Stimulated activated CD4-positive, alpha-beta T cell treated with anti-CD3 and anti-CD28 coated beads, Interleukin-15, amount 100 ng/mL, for 48 hours (primary cell): ENCODE data around the gene ADARB2.

Source experiments
- DNase-seq, 2 donors: peaks; one replicate each; pipeline ENCODE4 v3.0.0-alpha.2; 2020; ENCODE audit warnings: low read depth in 2 of 2

The ADARB2 gene

DNA sequence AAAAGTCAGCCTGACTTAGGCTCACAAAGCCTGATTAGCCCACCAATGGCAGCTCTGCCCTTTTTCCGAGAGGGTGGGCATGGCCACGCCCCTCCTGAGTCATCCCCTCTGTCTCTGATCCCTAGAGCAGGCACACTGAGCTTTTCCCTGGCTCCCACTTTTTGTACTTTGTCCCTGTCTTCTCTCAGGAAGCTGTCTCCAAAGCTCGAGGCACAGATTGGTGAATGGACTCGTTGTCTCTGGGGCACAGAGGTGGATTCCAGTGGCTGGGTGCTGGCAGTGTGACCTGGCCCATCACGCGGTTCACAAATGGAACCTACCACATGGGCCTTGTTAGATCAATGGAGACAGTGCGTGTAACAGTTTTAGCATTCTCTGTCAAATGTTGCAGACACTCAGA, 367.7 kb downstream of the ADARB2 start:
- no peak for DNase-seq

DNA sequence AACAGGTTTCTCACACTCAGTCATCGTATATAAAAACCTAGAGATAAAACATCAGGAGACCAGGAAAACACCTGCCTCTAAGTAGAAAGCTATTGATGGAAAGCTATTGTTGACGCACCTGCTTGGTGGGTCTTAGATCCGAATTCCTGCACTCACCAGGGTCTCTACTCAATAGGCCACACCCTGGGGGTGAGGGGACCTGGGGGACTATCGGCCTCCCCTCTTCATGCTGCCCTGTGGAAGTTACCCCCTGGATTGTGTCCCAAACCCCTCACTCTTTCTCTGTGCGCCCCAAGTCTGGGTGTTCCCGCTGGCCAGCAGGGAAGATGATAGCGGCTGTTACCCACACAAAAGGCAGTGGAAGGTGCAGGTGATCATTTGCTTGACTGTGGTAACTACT, 368.1 kb downstream of the ADARB2 start:
- DNase-seq: no peak

DNA sequence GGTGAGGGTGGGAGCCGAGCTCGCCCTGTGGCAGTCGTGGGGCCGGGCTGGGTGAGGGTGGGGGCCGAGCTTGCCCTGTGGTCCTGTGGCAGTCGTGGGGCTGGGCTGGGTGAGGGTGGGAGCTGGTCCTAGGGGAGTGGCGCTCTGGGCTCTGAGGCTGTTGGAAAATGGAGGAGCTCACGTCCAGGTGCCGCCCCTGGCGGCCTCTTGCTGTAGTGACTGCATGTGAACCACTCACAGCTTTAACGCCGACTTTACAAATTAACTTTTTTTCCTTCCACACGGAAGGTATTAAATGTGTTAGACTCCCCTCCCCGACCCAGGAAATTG, 368.5 kb downstream of the ADARB2 start:
- no peak for DNase-seq

DNA sequence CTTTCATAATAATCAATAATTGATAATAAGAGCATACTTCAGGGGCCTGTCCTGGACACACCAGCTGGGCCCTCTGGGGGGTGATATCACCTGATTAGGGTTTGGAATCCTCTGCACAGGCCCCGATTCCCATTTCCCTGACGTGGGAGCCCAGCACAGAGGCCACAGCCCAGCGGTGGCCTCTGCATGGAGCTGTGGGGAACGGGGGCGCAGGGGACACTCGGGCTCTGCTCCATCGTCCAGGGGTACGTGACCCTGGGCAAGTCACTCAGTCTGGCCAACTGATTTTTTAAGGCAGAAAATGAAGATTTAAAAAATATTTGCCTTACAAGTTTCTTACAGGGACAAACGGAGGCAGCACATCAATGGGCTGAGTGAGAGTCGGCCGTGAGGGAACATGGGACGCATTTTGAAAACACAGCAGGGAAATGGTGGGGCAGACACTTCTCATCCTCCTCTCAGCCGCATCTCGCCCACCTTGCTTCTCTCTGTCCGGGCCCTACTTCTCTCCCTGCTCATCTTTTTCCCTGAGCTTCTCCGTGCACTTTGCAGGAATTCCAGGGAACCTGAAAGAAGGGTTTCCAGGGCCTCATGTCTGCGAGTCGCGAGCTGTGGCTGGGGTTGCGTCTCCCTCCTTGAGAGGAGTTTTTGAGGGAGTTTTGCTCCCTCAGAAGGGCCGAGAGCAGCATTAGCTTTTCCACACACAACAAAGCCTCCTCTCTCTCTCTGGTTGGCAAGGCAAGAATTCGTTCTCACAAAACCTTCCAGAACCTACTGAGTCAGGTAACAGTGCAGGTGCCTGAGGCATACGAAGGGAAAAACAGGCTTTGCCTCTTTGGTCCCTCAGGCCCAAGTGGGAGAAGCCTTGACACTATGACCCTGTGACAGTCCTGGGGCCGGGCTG, 369.1 kb downstream of the ADARB2 start:
- no peak for DNase-seq

DNA sequence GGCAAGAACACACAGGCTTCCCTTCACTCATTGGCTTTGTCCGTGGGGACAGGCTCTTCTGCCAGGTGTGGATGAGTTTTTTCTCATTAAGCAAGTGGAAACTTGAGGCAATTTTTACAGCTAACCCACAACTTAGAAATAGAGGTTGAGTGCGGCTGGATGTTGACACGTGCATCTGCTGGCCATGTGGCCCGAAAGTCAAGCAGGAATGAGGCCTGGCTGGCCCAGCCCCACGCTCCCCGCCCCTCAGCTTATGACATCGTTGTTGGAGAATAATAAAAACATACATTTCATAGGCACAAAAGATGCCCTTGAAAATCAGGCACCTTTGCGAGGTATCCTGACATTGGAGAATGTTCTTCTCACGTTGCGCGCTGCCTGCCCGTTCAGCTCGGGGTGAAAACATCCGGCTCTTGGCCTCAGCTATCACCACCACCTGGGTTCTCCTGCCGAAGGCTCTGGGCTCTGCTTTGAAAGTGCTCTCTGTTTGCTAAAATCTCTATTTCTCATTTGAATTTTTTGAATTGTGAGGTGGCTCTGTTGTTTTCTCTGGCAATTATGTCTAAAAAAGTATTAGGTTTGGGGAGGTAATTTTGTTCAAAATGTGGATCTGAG, 370.4 kb downstream of the ADARB2 start:
- DNase-seq: no peak

DNA sequence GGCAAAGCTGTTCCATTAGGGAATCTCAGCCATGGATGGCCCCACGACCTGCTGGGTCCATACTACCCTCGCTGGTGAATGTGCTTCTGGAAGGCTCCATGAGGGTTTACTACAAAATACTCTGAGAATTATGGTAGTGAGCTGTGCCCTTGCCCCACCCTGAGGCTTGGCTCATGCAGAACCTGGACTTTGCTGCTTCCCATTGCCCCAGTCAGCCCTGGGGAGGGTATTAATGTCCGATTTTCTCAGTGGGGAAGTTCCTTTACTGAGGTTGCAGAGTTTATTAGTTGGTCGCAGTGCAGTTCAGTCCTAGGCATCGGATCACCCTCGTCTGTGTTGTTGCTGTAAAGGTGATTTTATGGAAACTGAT, 371.0 kb downstream of the ADARB2 start:
- DNase-seq: no peak

DNA sequence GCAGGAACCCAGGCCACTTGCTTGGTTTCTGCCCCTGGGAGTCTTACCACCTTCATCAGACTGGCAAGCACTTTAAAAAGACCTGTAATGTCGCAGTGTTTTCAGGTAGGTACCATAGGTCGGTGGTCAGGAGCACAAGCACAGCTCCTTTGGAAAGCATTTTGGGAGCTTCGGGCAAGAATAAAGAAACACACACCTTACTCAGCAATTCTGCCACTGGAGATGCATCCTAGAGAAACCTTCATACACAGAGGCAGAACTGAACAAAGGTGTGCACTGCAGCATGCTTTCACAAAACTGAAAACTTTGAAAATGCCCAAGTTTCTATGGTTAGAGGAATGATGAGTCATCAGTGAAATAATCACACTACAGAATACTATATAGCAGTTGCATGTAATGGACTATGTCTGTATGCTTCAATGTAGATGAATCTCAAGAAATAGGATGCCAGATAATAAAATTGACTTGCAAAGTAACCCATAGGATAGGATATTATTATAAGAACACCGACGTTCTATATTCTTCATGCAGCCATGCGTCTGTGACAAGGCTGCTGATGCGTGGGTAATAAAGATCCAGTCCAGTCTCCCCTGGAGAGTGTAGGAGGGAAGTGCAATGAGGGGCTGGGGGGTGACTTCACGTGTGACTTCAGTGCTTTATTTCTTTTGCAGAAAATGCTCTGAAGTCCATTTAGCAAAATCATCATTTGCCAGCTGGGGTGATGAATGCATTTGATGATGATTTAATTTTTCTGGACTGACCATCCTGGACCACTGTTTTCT, 371.6 kb downstream of the ADARB2 start:
- DNase-seq: no peak

DNA sequence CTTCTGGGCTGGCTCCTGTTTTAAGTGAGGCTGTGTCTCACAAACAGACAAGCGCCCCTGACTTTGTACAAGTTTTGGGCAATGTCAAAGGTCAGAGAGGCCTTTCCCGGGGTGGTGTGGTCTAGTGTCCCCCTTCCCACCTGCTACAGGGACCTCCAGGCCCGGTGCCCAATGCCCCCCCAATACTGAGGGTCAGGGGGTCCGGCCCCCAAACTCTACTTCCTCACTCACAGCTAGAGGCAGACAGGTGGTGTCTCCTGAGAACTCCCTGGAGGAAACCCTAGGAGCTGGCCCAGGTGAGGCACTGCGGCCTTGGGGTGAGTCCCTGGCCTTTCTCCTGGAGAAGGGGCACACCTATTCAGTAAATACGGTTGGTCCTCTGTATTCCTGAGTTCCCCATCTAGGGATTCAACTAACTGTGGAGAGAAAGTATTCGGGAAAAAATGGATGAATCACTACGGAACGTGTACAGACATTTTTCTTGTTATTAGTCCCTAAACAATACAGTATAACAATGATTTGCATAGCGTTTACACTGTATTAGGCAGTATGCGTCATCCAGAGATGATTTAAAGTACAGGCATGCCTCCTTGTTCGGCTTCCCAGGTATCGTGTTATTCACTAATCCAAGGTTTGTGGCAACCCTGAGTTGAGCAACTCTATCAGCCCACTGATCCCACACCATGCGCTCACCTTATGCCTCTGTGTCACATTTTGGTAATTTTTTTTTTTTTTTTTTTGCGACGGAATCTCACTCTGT, 373.0 kb downstream of the ADARB2 start:
- no peak for DNase-seq

DNA sequence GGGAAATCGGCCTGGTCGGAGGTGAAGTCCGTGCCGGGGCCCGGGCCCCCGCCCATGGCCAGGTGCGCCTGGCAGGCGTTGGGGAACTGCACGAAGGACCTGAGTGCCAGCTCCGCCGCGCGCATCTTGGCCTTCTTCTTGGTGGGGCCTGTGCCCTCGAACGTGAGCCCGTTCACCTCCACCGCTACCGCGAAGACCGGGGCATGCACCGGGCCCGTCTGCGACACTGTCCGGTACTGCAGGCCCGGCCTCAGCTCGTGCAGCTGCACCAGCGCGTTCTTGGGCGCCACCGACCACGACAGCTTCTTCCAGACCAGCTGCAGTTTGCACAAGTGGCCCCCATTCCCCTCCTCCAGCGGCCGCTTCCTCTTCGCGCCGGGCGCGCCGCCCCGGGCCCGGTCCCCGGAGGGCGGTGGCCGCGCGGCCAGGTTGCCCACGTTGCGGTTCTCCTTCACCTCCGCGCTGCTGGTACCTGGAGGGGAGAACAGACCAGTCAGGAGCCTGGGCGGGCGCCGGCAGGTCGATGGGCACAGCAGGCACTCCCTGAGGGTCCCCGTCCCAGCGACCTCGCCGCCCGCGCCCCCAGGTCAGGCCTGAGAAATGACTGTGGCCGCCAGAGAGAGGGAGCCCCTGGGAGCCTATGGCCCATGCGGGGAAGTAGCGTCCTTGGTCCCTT, 373.7 kb downstream of the ADARB2 start:
- DNase-seq: no peak

DNA sequence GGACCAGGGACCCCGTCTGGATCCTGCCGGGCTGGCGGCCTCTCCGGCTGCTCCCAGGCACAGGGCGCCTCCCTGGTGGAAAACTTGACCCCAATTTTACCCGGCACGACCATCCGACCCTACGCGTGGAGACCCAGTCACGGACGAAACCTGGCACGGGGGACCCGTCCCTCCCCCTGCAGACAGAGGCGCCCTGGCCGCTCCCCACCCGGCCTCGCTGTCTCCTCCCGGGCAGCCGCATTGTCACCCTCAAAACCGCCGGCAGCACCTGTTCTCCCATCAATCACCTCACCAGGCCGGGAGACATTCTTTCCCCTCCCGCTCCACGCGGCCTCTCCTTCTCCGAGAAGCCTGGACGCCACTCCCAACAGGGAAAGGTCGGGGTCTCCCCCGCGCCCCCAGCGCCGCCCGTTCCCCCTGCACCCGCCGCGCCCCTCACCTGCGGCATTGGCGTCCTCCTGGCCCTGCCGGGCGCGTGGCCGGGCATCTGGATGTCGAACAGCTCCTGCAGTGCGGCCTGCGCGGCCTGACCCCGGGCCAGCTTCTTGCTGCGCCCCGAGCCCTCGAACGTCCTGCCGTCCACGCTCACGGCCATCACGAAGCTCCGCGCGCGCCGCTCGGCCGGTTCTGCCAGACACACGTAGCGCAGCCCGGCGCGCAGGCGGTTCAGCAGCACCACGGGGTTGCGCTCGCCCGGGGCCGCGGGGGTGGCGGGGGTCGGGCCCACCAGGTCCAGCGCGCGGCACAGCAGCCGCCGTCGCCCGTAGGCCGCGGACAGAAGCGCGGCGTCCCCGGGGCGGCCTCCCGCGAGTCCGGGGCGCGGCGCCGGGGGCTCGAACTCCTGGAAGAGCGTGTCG, 374.5 kb downstream of the ADARB2 start:
- no peak for DNase-seq

DNA sequence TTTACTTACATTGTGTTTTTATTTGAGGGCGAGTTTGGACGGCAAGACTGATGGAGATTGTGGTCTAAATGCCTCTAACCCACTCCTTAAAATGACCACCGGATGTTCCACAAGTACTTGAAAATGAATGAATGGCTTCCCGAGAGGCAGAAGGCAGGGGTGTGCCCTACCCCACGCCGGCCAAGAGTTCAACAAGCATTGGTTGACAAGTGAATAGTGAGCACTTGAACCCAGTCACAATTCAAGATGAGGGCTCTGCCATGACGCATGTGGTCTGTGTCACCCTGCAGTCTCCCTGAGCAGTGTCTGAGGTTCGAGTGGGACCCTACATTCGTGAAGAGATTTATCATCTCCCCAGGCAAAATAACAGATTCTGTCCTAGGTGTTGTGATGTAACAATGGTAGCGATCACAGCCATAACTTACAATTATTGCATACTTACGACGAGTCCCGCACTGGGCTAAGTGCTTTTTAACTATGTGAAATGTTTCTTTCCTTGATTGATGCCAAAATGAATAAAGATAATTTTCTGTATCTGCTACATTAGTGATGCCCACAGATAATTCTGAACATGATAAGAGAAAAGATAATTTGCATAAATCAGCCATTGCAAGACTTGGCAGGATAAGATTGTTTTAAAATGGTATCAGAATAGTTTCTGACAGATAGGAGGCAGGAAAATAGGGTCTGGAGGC, 375.8 kb downstream of the ADARB2 start:
- DNase-seq: no peak

DNA sequence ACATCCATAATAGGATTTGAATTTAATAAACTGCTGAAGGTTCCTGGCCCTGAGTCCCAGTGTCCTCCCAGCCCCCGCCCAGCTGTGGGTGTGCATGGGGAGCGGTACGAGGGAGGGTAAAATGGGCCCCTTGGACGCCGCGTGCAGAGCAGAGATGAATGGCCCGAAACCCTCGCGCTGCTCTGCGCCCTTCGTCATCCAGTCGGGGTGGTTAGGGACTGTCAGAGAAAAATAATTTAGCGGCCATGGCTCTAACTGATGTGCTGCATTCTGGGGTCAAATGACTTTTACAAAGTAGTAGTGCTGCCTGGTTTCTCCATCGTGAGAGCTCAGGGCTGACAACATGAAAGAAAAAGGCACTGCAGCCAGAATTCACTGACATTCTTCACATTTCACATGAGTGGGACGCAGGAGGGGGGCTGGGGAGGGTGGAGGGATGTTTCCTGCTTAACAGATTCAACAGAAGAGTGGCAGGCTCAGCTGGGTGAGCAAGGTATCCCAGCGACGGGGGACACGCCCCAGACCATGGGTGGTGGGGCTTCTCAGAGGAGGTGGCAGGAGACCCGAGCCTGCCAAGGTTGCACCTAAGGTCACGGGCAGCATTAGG, 376.7 kb downstream of the ADARB2 start:
- DNase-seq: no peak

DNA sequence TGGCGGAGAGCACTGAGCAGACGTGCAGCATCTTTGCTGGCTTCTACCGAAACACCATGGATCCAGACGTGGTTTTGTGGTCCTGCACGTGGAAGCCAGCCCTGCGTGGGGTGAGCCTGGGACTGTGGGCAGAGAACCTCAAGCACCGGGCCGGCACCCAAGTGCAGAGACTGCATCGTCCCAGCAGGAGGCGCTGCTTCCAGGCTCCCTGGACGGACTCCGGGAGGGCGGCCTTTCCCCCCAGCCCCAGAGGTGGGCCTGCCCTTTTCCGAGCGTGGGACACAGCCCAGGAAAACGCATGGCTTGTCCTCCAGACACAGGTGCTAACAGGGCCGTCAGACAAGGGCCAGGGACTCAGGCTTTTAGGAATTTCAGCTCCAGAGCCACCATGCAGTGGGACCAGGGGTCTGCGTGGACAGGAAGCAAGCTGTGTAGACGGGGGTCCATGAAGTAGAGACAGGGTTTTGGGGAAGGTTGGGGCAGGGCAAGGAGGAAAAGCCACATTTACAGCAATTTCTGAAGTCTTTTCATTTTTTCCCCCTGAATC, 377.2 kb downstream of the ADARB2 start:
- DNase-seq: no peak

DNA sequence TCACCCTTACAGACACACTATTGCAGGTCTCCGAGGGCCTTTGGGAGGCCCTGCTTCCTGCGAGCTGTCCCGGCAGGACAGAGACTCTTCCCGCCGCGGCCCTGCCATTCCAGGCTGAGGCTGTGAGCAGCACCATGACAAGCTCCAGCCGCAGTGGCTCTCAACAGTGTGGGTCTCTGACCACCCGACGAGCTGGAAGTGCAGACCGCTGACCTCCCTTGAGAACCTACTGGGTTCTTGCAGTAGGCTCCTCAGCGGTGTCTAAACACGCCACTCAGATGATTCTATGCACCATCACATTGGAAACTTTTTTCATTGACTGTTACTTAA, 377.7 kb downstream of the ADARB2 start:
- no peak for DNase-seq

DNA sequence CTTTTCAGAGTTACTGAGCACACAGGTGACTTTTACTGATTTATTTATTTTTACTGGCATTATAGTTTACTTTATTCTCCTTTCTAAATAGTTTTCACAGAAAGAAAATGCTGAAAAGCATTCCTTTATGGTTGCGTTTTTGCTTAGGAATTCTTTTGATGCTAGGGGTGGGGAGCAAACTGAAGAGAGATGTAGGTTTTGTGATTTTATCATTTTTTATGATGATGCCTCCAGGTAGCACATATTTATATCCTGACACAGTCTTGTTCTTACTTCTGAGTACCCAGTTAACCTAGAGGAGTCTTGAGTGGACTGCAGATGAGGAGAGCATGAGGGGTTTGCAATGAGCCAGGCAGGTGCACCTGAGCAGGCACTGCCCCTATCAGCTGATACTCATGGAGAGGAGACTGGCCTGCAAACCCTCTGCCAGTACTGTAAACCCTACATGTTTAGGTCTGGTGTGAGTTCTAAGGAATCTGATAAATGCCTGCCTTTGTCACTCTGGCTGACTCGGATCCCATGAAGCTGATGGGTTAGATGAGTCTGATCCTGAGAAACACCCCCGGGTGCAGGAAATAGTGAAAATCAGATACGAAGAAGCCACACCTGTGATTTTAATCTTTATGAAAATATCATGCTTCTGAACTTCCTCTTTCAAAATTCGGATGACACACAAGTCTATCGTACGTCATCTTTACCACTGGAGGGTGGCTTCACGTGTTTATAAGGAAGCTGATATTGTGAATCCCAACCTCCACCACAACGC, 378.3 kb downstream of the ADARB2 start:
- peak in 1 of 2 donors; percentile 19 for DNase-seq

DNA sequence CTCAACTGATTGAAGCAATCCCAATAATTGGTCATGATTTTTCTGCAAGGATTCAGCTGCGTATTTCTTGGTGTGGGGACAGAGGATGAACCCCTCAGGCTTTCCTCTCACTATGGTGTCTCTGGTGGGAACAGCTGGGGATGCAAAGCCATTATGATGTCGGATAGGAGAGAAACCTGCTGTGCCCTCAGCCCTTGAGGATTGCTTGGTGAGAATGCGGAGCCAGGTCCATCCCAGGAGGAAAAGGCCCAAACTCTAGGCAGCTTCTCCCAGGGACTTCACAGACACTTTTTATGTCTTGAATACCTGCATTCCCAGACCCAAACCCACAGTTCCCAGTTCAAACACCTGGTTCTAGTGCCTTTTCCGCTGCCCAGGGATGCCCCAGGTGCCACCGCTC, 379.2 kb downstream of the ADARB2 start:
- DNase-seq: no peak

DNA sequence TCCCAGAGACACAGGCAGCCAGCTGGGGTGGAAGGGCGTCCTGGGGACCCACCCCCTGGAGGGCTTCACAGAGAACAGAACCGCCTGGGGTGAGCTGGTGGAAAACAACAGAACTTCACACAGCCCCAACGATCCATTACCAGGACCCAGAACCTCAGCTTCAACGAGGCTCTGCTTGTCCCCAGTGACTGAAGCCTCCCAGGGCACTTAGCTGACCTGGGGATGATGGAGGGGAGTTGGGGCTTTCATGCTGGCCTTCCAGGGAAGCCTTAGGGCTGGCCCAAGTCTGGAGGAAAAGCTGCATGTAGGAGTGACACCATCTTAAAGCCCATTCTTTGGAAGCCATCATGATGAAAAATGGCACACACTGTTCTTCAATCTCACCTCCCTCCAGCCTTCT, 381.0 kb downstream of the ADARB2 start:
- no peak for DNase-seq
